HG03520 (cell line): ENCODE measurements around the gene ANKRD36B.
A peak's percentile ranks its signal among the peaks of the same experiment; 100 is the strongest.
"Not testable (repeated sequence)": the region's sequence is repeated elsewhere in the genome, so short reads cannot be mapped to it uniquely, and the experiment has no call there.

Experiments used
- ATAC-seq: cut with Tn5 transposase; IDR thresholded peaks from one replicate; pipeline ENCODE4 v1.9.1; 2021; ENCODE audit warnings: mild to moderate bottlenecking, moderate library complexity; ENCODE audit not compliant: unreplicated experiment

The ANKRD36B gene

DNA sequence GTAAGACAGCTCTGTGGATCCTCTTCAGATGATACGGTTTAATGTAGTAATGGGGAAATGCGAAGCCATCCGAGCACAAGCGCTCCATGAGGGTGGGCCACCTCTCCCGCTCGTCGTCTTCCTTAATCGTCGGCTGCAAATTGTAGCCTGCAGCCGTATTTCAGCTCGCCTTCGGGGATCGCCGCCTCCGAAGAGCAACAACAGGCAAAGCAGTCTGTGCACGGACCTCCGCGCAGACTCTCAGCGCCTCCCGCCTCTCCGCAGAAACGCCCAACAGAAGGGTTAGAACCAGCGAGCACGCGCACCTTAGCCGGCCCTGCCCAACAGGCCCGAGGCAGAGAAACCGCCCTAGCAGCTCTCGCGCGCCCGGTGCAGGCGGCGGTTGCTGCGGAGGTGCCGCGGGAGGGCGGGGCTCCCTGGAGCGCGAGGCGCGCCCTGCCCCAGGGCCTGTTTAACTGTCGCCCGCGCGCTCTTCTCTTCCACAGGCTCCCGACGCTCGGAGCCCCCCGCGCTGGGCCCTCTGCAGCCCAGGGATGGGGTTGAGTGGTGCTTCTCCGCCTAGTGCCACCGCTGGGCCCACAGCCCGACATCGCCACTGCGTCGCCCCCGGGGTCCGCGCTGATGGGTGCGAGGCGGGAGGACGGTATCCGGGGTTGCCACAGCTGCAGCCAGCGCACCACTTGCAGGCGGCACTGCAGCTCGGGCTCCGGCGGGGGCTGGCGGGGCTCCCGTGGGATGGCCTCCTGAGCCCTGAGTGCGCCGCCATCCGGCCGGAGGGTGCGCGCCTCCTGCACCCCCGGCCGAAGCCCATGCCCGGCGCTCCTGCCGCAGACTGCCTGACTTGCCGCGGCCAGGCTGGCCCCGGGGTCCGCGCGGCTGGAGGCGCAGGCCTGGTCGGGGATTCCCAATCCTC lies at the start of gene ANKRD36B:
Gene ANKRD36B, minus strand, starts transcription at position 280 of the 913 bp plus-strand sequence. Its CDS starts 192 bp downstream, at position 88.
- ATAC-seq = peak; percentile 54

- ATAC-seq = not testable (repeated sequence)
Measured at GRCh38 chr2:97626049-97626430, 36.4 kb upstream of the ANKRD36B start.

DNA sequence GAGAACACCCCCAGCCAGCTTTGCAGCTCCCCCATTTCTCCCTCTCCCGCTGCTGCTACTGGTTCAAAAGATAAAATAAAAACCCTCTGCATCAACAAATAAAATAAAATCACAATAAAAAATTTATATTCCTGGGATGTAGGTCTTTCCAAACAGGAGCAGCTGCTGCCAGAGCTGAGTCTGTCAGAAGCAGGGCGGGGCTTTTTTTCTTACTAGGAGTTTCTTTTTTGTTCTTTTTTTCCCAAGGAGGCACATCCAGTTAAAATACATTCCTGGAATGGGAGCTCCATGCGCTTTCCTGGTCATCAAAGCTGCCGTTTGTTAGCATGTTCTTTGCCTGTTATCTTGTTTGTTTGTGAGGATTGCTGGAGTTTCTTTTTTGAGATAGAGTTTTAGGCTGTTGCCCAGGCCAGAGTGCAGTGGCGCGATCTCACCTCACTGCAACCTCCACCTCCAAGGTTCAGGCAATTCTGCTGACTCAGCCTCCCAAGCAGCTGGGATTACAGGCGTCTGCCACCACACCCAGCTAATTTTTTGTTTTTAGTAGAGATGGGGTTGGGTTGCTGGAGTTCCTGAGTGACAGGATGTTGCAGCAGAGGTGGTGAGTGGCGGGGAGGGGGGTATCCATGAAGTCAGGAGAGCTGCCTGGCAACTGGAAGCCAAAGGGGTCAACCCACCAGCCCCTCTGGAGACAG lies 35.8 kb upstream of the ANKRD36B start:
- ATAC-seq = not testable (repeated sequence)

GRCh38 chr2:97622976-97623375 lies 33.3 kb upstream of the ANKRD36B start:
- ATAC-seq = not testable (repeated sequence)

GRCh38 chr2:97620492-97620891 lies 30.8 kb upstream of the ANKRD36B start:
- not testable (repeated sequence) for ATAC-seq

DNA sequence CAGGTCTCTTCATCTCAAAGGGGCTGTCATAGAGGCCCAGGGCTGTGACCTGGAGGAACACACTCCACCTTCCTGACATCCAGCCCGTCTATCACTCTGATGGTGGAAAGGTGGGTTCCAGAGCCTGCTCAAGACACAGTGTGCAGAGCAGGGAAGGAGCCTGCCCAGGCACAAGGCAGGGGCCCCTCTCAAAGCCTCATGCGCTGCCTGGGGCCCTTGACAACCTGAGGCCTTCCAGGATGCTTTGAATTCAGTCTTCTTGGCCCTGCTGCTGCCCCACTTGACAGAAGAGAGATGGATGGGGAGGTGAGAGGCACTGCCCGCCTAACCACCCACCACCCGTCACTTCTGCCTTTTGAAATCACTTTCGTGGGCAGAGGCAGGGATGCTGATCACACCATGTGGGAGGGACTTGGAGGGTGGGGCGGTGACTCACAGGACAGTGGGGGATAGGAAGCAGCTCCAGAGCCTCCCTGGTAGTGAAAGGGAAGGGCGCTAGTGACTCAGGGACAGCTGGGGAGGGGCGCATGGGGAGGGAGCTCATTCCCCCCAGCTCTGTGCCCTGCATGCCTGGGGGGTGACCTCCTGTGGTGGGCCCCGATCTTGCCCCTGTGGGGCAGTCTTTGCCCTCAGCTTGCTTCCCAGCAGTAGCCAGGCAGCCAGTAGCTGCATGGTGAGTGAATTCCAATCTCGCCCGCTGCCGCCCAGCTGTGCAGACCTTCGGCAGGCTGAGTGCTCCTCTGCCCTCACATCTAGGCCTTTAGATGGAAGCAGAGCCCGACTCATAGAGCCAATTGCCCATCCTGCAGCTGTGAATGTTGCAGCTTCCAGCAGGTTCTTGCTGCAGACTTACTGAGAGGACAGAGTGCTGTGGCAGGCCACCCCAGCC lies 29.5 kb upstream of the ANKRD36B start:
- ATAC-seq = not testable (repeated sequence)

DNA sequence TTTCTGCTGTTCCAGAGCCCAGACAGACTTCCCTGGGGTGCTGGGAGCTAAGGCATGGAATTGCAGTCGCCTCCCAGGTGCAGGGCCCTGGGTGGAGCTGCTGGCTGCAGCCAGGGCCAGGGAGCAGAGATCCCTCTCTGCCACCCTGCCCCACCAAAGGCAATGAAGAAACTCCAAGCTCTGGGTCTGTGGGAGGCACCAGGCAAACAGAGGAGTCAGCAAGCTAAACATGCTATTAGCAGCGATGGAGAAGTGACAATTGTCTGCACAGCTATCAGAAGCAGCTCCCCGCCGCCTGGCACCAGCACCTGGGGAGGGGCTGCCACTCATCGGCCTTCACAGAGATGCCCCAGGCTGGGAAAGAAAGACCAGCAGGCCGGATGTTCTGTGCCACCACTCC lies 28.2 kb upstream of the ANKRD36B start:
- no peak for ATAC-seq

DNA sequence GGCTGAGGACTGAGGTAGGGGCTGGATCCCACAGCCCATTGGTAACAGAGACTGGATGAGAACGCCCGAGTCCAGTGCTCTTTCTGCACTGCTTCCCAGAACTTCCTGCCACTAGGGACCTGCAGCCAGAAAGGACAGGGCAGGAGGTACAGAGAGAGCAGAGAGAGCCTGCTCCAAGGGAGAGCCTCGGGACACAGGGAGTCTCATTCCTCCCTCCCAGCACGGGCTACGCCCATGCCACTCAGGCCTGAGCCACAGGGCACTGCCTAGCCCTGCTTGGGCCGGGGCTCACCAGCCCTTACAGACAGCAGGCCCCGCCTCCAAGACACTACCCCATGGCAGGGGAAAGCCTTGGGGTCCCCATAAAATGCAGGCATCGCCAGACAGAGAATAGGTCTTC lies 26.1 kb upstream of the ANKRD36B start:
- ATAC-seq = not testable (repeated sequence)

GRCh38 chr2:97611895-97612294 lies 22.2 kb upstream of the ANKRD36B start:
- ATAC-seq = not testable (repeated sequence)

- ATAC-seq = not testable (repeated sequence)
Measured at GRCh38 chr2:97608745-97609144, 19.1 kb upstream of the ANKRD36B start.

DNA sequence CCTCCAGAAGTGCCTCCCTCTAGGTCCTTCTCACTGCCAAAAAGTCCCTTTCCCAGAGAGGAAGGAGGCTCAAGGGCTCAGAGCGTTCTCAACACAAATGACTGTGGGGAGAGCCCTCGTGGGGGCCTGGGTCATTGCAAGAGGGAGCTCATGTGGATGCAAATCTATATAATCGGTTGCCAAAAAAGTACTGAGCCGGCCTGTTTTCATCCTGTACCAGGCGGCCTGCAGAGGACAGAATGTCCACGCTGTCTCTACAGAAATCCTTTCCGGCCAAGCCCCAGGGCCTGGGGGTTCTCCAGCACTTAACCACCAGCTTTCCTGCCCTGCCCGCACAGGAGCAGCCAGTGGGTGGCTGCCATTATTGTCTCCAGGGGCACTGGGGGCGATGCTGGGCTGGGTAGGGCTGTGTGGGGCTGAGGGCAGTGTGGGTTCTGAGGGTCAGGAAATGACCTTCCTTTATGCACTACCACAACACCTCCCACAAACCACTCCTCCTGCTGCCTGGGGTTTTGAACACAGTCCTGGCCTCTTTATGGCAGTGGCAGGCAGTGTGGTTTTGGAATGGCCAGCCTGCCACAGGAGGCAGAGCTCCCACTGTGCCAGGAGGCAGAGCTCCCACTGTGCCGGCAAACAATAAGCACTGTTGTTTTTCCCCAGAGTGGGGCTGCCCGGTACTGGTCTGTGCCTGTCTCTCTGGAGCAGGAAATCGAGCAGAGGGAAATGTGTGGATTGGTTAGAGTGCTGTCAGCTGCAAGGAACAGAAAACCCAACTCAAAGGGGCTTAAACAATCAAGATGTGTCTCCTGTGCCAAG lies 16.1 kb upstream of the ANKRD36B start:
- not testable (repeated sequence) for ATAC-seq

DNA sequence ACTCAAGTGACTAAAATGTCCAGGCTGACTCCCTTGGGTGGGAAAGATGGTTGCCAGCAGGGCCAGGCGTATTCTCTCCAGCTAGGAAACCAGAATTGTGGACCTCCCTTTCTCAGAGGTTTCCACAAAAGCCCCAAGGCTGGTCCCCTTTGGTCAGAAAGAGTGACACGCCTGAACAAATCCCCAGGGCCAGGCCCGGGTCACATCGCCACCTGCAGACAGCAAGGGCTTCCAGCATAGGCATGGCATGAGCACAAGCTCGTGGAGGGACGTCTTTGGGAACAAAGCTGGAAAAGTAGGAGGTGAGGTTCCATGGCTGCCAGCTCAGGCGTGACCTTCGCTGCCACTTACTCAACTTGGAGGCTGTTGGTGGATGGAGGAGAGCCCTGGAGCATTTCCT lies 15.4 kb upstream of the ANKRD36B start:
- not testable (repeated sequence) for ATAC-seq

DNA sequence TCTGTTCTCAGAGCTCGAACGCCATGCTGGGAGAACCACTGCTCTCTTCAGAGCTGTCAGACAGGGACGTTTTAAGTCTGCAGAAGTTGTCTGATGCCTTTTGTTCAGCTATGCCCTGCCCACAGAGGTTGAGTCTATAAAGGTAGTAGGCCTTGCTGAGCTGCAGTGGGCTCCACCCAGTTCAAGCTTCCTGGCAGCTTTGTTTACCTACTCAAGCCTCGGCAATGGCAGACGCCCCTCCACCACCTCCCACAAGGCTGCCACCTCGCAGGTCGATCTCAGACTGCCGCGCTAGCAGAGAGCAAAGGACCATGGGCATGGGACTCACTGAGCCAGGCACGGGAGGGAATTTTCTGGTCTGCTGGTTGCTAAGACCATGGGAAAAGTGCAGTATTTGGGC lies 11.9 kb upstream of the ANKRD36B start:
- not testable (repeated sequence) for ATAC-seq

DNA sequence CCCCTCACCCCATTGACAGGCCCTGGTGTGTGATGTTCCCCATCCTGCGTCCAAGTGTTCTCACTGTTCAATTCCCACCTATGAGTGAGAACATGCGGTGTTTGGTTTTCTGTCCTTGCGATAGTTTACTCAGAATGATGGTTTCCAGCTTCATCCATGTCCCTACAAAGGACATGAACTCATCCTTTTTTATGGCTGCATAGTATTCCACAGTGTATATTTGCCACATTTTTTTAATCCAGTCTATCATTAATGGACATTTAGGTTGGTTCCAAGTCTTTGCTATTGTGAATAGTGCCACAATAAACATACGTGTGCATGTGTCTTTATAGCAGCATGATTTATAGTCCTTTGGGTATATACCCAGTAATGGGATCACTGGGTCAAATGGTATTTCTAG lies 6.5 kb upstream of the ANKRD36B start:
- not testable (repeated sequence) for ATAC-seq

DNA sequence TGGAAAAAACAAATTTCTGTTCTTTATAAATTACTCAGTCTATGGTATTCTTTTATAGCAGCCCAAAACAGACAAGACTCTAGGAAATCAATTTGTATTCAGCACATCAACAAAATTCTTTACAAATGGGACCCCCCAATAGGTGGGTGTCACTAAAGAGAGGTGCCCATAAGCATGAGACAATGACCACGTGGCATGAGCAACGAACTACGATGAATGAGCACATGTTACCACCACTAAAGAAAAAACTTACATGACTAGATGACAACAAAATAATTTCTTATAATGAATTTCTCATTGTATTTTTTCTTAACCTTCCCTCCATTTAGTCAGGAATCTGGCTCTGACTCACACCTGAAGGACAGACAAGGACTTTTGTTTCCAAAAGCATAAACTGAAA lies 3.8 kb upstream of the ANKRD36B start:
- not testable (repeated sequence) for ATAC-seq

DNA sequence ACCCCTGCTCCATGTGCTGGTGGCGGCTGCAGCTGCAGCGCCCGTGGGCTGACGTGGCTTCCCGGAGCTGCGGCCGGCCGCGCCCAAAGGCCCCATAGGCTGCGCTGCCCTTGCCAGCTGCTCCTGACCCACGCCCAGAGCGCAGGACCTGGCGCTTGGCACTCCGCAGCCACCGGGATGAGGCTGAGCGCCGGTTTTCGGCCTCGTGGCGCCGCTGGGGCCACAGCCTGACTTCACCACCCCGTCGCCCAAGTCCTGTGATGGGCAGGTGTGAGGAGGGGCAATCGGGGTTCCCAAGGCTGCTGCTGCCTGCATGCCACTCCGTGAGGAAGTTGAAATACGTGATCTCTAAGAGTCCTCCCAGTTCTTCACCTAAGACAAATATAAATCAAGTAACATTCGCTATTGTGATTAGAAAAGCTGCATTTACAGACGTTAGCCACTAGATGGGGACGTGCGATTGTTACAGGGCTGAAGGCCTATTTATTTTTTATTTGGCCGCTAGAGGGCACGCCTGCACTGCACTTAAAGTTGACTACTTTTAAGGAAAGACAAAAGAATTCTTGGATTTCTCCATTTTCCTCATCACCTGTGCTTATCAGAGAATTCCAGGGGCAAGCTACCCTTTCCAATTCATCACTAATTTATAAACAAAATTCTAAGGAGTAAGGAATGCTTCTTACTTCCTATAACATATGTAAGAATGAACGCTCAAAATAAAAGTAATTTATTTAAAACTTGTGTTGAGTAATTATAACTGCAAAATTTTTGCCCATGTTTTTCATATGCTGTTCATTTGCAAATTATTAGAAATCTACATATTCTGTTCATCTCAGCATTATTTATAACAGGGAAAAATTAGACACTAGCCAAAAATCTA lies 1.1 kb upstream of the ANKRD36B start:
- peak; percentile 43 for ATAC-seq

GRCh38 chr2:97589257-97589597 lies 450 bp downstream of the ANKRD36B start:
- not testable (repeated sequence) for ATAC-seq

DNA sequence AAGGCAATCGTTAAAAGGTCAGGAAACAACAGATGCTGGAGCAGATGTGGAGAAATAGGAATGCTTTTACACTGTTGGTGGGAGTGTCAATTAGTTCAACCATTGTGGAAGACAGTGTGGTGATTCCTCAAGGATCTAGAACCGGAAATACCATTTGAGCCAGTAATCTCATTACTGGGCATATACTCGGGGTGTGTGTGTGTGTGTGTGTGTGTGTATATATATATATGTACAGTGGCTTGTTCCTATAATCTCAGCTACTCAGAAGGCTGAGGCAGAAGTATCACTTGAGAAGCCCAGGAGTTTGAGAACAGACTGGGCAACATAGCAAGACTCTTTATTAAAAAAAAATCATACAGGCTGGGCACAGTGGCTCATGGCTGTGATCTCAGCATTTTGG lies 24.0 kb downstream of the ANKRD36B start:
- not testable (repeated sequence) for ATAC-seq

DNA sequence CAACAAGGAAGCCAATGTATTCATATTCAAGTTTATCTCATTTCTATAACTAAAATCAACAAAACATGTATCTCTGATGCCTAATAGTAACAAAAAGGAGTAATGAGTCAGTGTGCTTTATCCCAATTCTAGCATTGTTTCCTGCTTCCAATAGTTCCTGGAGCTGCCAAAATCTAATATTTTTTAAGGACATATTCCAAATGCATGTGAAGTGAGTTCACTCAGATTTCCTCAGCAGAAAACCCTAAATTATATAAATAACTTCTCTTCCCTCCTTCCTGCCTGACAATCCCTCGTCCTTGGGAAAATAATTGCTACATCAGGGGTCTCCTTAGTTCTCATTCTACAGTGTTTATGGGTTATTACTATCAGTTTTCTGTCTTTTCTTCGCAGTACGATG lies 37.3 kb downstream of the ANKRD36B start:
- not testable (repeated sequence) for ATAC-seq
